A673 (cell line): ENCODE measurements around the gene RBM5.
"Not testable (repeated sequence)": the region's sequence is repeated elsewhere in the genome, so short reads cannot be mapped to it uniquely, and the experiment has no call there.

Experiments
- EZH2 ChIP-seq: fragments of 200-600 bp; sonication (generic); IDR thresholded peaks from 2 replicates; pipeline ENCODE4 v1.6.1; 2017; ENCODE audit warnings: borderline replicate concordance, low read depth, mild to moderate bottlenecking, mixed read lengths, antibody characterized with exemption, low read length; ENCODE audit not compliant: poor library complexity, severe bottlenecking
- TF ChIP-seq, protein P1 (sequence below): fragments of 300-800, 200-600 bp; sonication (generic); conservative IDR thresholded peaks from 2 replicates; pipeline ENCODE4 v1.5.1; 2017; ENCODE audit warnings: low read depth, mild to moderate bottlenecking, antibody characterized with exemption, low read length, moderate library complexity, mixed read lengths

- TF ChIP-seq, protein P1, sequence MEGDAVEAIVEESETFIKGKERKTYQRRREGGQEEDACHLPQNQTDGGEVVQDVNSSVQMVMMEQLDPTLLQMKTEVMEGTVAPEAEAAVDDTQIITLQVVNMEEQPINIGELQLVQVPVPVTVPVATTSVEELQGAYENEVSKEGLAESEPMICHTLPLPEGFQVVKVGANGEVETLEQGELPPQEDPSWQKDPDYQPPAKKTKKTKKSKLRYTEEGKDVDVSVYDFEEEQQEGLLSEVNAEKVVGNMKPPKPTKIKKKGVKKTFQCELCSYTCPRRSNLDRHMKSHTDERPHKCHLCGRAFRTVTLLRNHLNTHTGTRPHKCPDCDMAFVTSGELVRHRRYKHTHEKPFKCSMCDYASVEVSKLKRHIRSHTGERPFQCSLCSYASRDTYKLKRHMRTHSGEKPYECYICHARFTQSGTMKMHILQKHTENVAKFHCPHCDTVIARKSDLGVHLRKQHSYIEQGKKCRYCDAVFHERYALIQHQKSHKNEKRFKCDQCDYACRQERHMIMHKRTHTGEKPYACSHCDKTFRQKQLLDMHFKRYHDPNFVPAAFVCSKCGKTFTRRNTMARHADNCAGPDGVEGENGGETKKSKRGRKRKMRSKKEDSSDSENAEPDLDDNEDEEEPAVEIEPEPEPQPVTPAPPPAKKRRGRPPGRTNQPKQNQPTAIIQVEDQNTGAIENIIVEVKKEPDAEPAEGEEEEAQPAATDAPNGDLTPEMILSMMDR: not testable (repeated sequence)
- TF ChIP-seq EZH2: not testable (repeated sequence)
Observed at GRCh38 chr3:50084951-50085350, 3.8 kb upstream of the RBM5 start.
